Vagina (tissue), 2 donors: ENCODE results near the gene CBX4. TPM values are rescaled to one million over a fixed set of nuclear protein-coding genes. Genes with fewer than 3 reads are reported as not detected.
A peak's percentile ranks its signal among the peaks of the same experiment; 100 is the strongest.

ENCODE experiments used
- DNase-seq, 2 donors: peaks; one replicate each; pipeline ENCODE4 v3.0.0-alpha.2; 2017; ENCODE audit errors: extremely low spot score in 2 of 2
- H3K27ac ChIP-seq: fragments of 200-600 bp; sonication (generic); one replicate; pipeline ENCODE4 v1.5.1; 2019
- H3K27me3 ChIP-seq: fragments of 200-600 bp; sonication (generic); one replicate; pipeline ENCODE4 v1.5.1; 2019
- H3K36me3 ChIP-seq, 2 donors: fragments of 200-600 bp; sonication (generic); one replicate each; pipeline ENCODE4 v1.5.1; 2017 to 2019
- H3K4me1 ChIP-seq: fragments of 200-600 bp; sonication (generic); one replicate; pipeline ENCODE4 v1.5.1; 2019
- H3K4me3 ChIP-seq, 2 donors: fragments of 200-600 bp; sonication (generic); 1 replicate in 1 of 2; 2 replicates in 1 of 2; pipeline ENCODE4 v1.5.1; 2016 to 2019
- H3K9me3 ChIP-seq: fragments of 200-600 bp; sonication (generic); one replicate; pipeline ENCODE4 v1.5.1; 2019
- POLR2A ChIP-seq, 2 donors: fragments of 450-650 bp; IDR thresholded peaks; one replicate each; pipeline ENCODE4 v1.6.1; 2017; ENCODE audit warnings: antibody characterized with exemption in 2 of 2, mild to moderate bottlenecking in 2 of 2, moderate library complexity in 2 of 2
- POLR2AphosphoS5 ChIP-seq, 2 donors: sonication (generic); formaldehyde crosslinking; IDR thresholded peaks; one replicate each; pipeline ENCODE4 v1.9.0; 2017; ENCODE audit warnings: antibody characterized with exemption in 2 of 2, mild to moderate bottlenecking in 2 of 2, low read depth in 1 of 2; ENCODE audit not compliant: insufficient read depth in 1 of 2
- intact Hi-C: fragments of 100-400 bp; cut with DNase I; formaldehyde crosslinking; loops from one replicate; pipeline ENCODE4 v1.15.1; 2023
- total RNA-seq: library from RNA; depleted of rRNA; stranded (reverse); fragments of >200 nt; gene quantifications from one replicate; pipeline ENCODE4 v1.2.3, GENCODE V29; 2016
- TF ChIP-seq, protein P1 (sequence below), 3 experiments: fragments of 450-650 bp in 2 of 3; fragments of 200-600 bp in 1 of 3; sonication (generic) in 1 of 3; IDR thresholded peaks; one replicate each; pipeline ENCODE4 v1.5.1; 2017 to 2019; ENCODE audit warnings: antibody characterized with exemption in 3 of 3, mild to moderate bottlenecking in 2 of 3, moderate library complexity in 2 of 3

Gene CBX4
- total RNA-seq, 1 donor from 2014 or later: 13.0 TPM

DNA sequence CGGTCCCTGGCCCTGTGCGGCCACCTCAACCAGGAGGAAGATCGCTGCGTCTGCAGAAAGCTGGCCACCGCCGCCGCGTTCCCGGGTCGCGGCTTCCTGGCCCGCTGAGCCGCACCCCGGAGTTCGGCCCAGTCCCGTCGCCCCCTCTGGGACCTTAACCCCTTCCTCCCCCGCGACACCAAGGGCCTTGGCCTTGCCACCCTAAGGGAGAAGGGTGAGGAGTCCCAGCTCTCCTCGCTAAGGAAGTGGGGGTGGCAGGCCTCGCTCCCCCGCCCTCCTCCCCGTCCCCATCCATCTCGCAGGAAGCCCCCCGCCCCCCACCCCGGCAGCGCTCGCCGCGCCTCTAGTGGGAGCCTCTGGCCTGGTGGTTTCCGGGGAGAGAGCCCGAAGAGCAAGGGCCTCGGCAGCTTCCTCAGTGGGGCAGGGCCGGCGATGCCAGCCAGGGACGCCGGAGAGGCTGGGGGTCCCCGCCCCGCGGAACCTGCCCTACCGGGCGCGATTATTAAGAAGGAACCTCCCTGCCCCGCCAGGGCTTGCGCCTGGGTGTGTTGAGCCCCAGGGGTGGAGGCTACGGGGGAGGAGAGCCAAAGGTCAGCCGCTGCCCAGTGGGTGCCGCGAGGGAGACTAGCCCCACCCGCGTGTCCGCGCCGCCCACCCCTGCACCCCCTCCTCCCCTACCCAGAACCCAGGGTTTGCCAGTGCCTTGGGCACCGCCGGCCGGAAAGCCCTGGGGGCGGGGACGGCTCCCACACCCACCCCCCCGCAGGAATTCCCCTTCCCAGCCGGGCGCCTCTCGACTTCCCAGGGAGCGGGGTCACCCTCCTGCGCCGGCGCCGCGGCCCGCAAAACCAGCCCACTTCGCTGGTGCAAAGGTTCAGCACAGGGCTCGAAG is 6.8 kb downstream of the CBX4 start:
- TF ChIP-seq, protein P1, sequence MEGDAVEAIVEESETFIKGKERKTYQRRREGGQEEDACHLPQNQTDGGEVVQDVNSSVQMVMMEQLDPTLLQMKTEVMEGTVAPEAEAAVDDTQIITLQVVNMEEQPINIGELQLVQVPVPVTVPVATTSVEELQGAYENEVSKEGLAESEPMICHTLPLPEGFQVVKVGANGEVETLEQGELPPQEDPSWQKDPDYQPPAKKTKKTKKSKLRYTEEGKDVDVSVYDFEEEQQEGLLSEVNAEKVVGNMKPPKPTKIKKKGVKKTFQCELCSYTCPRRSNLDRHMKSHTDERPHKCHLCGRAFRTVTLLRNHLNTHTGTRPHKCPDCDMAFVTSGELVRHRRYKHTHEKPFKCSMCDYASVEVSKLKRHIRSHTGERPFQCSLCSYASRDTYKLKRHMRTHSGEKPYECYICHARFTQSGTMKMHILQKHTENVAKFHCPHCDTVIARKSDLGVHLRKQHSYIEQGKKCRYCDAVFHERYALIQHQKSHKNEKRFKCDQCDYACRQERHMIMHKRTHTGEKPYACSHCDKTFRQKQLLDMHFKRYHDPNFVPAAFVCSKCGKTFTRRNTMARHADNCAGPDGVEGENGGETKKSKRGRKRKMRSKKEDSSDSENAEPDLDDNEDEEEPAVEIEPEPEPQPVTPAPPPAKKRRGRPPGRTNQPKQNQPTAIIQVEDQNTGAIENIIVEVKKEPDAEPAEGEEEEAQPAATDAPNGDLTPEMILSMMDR (IDR thresholded peaks at IDR 0.05): no peak
- TF ChIP-seq POLR2AphosphoS5 (IDR thresholded peaks at IDR 0.05; ENCODE audit: insufficient read depth in 1 of 2, low read depth in 1 of 2) (no peak), POLR2A (IDR thresholded peaks at IDR 0.05) (no peak)
- no peak for DNase-seq
- Histone ChIP-seq H3K4me3 (peak overlapping the region; percentile 18 to 23), H3K27me3 (no peaks in the 10 kb centered on the region), H3K36me3 (peaks cover 0 to 17% of the 10 kb centered on the region in 2 donors), H3K27ac (no peak overlapping the region), H3K4me1 (peaks cover 36% of the 10 kb centered on the region), H3K9me3 (no peaks in the 10 kb centered on the region)
- intact Hi-C loops: no loop called here

DNA sequence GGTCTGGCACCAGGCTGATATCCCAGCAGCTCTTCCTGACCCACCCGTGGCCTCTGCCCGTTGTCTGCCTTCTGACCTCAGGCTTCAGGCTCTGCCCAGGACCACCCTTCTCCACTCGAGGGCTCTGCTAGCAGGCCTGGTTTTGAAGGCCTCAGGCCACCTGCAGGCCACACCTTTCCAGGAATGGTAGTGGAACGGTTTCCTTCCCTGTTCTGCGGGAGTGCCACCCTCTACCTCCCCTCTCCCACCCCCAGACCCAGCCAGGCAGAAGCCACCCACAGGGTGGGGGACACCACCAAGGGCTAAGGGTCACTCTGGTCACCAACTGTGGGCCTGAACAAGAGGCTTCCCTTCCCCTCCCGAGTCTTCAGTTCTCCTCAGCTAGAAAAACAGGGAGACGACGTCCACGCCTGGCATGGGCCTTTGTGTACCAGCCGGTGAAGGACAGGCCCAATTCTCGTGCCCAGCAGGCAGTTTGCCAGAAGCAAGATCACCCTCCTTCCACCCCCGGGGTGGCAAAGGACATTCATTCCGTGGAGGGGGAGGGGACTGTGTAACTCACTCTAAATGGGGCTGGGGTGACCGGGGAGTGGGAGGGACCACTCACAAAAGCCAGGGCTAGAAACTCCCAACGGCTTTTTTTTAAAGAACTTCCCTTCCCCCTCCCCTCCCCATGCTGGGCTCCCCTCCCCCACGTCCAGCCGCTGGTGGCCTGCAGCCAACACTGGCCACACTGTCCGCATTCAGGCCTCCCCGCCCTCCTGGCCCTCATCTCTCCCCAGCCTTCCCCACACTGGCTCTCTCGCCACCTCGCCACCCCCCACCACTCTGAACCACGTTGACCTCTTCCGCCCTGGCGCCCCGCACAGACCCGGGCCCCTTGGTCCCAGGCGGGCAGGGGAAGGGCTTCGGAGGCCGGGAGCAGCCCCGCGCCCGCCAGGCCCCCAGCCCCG is 7.7 kb downstream of the CBX4 start:
- no peak for TF ChIP-seq POLR2AphosphoS5 (IDR thresholded peaks at IDR 0.05; ENCODE audit: insufficient read depth in 1 of 2, low read depth in 1 of 2)
- TF ChIP-seq, protein P1 (IDR thresholded peaks at IDR 0.05): no peak
- TF ChIP-seq POLR2A (IDR thresholded peaks at IDR 0.05): no peak
- intact Hi-C loops: no loop called here
- Histone ChIP-seq H3K27me3 (no peaks in the 10 kb centered on the region), H3K9me3 (no peaks in the 10 kb centered on the region), H3K4me1 (peaks cover 27% of the 10 kb centered on the region), H3K4me3 (peak overlapping the region; percentile 18 to 23), H3K36me3 (peaks cover 0 to 17% of the 10 kb centered on the region in 2 donors), H3K27ac (no peak overlapping the region)
- no peak for DNase-seq

DNA sequence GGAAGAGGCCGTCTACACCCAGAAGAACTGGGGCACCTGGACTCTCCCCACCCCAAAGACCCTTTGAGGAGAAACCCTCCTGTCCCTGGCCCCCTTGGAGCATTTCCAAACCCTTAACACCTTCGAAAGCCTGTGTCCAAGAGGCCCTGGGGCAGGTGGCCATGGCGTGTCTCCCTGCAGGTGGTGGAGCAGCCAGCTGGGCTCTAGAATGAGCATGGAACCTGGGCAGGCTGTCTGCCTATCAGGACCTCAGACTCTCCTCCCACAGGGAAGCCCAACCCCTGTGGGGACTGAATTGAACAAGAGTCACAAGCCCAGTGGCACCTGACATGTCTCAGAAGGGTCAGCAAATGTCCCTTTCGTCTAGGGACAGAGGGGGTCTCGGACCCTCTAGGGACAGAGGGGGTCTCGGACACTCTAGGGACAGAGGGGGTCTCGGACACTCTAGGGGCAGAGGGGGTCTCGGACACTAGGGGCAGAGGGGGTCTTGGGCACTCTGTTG is 8.4 kb downstream of the CBX4 start:
- H3K4me3 ChIP-seq: no peak overlapping the region
- intact Hi-C loops: no loop called here
- H3K27ac ChIP-seq: no peak overlapping the region
- H3K4me1 ChIP-seq: peaks cover 20% of the 10 kb centered on the region
- no peaks in the 10 kb centered on the region for H3K27me3 ChIP-seq
- H3K9me3 ChIP-seq: no peaks in the 10 kb centered on the region
- DNase-seq: no peak
- H3K36me3 ChIP-seq: peaks cover 0 to 17% of the 10 kb centered on the region in 2 donors
- TF ChIP-seq POLR2A (IDR thresholded peaks at IDR 0.05) (no peak), POLR2AphosphoS5 (IDR thresholded peaks at IDR 0.05; ENCODE audit: insufficient read depth in 1 of 2, low read depth in 1 of 2) (no peak)
- TF ChIP-seq, protein P1 (IDR thresholded peaks at IDR 0.05): no peak

DNA sequence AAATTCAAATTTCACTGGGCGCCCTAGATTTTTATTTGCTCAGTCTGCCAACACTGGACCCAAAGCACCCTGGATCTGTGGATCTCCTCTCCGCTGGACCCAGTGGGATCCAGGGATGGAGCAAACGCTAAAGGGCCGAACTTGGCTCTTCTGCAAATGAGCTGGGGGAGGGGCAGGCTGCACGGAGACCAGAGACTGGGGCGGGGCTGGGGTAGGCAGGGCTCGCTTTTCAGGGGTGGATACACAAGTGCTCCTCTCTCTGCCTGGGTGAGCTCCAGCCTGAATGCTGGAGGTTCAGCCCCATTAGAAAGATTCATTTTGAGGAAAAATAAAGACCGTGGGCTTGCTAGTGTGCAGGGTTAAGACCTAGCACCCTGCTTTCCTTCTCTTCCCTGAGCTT is 8.9 kb downstream of the CBX4 start:
- Histone ChIP-seq H3K36me3 (peaks cover 0 to 17% of the 10 kb centered on the region in 2 donors), H3K27ac (no peak overlapping the region), H3K27me3 (no peaks in the 10 kb centered on the region), H3K9me3 (no peaks in the 10 kb centered on the region), H3K4me1 (peaks cover 19% of the 10 kb centered on the region), H3K4me3 (no peak overlapping the region)
- TF ChIP-seq, protein P1 (IDR thresholded peaks at IDR 0.05): no peak
- TF ChIP-seq POLR2AphosphoS5 (IDR thresholded peaks at IDR 0.05; ENCODE audit: insufficient read depth in 1 of 2, low read depth in 1 of 2): no peak
- TF ChIP-seq POLR2A (IDR thresholded peaks at IDR 0.05): no peak
- DNase-seq: no peak
- intact Hi-C loops: no loop called here
